HG03342 (cell line): Measurements from ENCODE around the gene IFNL2.
"Not testable (repeated sequence)": the region's sequence is repeated elsewhere in the genome, so short reads cannot be mapped to it uniquely, and the experiment has no call there.

ENCODE experiments used
- ATAC-seq: cut with Tn5 transposase; IDR thresholded peaks from one replicate; pipeline ENCODE4 v1.9.1; 2021; ENCODE audit warnings: mild to moderate bottlenecking, moderate library complexity; ENCODE audit not compliant: unreplicated experiment

IFNL2 gene

DNA sequence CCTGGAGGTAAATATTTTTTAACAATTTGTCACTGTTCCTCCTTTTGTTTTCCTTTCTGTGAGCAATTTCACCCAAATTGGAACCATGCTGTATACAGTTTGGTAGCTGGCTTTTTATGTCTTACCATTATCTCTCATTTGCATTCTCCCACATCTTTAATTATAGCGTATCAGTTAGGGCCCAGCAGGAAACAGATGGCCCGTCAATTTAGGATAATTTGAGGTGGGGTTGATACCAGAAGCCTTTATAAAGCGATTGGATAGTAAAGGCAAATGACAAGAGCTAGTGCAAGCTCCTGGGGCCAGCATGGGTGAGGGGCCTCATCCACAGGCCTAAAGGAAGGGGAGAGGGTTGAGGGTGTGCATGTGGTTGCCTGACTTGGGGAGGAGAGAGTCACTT lies 15.7 kb upstream of the IFNL2 start:
- no peak for ATAC-seq

GRCh38 chr19:39253374-39254149 lies 14.6 kb upstream of the IFNL2 start:
- ATAC-seq: no peak

- ATAC-seq: no peak
Measured at GRCh38 chr19:39254531-39255345, 13.5 kb upstream of the IFNL2 start.

- ATAC-seq: no peak
Measured at GRCh38 chr19:39257227-39257626, 11.0 kb upstream of the IFNL2 start.

- no peak for ATAC-seq
Measured at GRCh38 chr19:39261704-39262103, 6.5 kb upstream of the IFNL2 start.

DNA sequence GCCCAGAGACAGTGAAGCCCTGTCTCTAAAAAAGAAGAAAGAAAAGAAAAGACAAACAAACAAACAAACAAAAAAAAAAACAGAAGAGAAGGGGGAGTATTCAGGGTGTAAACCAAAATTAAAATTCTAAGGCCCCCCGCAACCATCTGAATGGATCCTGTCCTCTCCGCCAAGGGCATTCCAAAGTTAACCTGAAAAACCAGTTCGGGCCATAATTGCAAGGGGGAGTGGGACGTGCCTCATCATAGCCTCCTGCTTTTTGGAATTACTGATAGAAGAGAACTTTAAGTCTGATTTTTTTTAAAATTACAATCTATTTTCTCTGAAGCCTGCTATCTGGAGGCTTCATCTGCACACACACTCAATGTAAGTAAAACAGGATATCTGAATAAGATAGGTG lies 5.7 kb upstream of the IFNL2 start:
- no peak for ATAC-seq

DNA sequence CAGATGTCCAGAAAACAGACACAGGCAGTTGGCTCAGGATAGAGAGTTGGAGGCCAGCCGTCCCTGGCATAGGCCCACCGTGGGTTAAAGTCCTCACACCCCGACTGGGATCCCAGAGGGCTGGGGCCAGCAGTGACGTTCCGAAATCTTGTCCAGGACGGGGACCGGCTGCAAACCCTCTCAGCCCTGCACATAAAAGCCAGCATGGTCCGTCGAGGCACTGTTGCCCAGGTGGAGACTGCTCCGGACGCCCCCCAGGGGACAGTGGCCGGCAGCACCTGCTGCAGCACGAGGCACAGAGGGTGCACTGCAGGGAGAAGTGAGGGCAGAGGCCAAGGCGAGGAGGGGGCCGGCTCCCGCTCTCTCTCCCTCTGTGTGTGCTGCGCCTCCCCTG lies 4.3 kb upstream of the IFNL2 start:
- no peak for ATAC-seq

GRCh38 chr19:39264306-39265290 lies 3.6 kb upstream of the IFNL2 start:
- no peak for ATAC-seq

DNA sequence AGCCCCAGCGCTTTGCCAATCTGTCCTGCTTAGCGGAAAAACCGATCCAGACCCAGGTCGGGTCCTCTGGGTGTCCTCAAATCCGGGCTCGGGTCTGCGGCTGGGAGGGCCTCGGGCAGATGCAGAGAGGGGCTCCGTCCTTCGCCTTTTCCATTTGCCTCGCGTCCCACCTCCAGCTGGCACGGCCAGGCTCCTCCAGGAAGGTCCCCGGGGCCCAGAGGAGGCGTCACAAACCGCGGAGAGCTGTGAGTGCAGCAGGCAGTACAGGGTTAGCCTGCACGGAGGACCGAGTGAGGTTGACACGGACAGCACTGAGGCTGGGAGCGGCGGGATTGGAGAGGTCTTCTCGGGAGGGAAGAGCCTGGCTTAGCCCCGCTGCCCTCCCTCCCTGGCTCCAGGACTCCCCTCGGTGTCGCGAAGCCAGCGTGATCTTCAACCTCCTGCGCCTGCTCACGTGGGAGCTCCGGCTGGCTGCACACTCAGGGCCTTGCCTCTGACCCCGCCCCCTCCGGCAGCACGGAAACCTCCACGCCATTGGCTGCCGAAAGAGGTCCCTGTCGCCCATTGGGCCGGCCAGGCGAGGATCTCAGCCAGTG lies 2.8 kb upstream of the IFNL2 start:
- no peak for ATAC-seq

DNA sequence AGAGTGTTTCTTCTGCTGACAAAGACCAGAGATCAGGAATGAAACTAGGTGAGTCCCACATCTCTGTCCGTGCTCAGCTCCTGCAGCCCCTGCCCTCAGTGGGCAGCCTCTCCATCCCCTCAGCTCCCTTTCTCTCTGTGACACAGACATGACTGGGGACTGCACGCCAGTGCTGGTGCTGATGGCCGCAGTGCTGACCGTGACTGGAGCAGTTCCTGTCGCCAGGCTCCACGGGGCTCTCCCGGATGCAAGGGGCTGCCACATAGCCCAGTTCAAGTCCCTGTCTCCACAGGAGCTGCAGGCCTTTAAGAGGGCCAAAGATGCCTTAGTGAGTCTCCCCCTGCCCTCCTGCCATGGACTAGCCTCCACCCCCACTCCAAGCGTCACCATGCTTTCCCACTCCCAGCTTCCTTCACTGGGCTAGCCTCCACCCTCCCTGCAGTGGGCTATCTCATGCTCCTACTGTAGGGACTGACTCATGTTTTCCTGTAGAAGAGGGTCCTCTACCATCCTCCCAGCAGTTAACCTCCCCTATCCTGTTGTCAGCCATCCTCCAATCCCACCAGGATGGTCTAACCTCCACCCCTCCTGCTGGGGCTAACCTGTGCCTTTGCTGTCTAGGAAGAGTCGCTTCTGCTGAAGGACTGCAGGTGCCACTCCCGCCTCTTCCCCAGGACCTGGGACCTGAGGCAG lies 481 bp downstream of the IFNL2 start:
- not testable (repeated sequence) for ATAC-seq

GRCh38 chr19:39269369-39269768 lies 1.2 kb downstream of the IFNL2 start:
- ATAC-seq: not testable (repeated sequence)

GRCh38 chr19:39270036-39270871 lies 2.1 kb downstream of the IFNL2 start:
- ATAC-seq: no peak

GRCh38 chr19:39273859-39274258 lies 5.7 kb downstream of the IFNL2 start:
- ATAC-seq: not testable (repeated sequence)

GRCh38 chr19:39275578-39275977 lies 7.4 kb downstream of the IFNL2 start:
- no peak for ATAC-seq

DNA sequence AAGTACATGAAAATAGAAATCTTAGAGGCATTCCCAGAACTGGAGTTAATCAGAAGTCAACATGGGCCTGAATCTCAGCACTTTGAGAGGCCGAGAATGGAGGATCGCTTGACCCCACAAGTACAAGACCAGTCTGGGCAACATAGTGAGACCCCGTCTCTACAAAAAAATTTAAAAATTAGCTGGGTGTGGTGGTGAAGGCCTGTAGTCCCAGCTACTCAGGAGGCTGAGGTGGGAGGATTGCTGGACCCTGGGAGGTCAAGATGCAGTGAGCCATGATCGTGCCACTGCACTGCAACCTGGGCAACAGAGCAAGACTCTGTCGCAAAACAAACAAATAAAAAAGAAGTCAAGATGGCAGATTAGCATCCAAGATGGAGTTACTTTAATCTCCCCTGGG lies 8.5 kb downstream of the IFNL2 start:
- ATAC-seq: no peak

DNA sequence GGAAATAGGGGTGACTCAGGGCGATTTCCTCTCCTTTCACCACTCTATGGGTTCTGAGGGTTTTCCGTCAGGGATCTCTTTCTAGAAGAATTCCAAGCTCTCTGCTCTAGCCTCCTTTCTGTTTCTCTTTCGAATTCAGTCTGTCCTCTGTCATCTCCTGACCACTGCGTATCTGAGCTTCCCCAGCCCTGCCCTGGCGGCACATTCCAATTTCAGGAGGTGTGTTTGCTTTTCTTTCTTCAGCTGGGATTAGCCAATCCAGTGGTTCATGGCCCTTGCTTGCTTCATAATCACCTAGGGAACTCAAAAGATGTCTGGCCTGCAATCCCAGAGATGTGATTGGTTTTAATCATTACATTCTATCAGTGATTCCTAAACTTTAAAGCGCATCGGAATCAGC lies 9.4 kb downstream of the IFNL2 start:
- no peak for ATAC-seq

DNA sequence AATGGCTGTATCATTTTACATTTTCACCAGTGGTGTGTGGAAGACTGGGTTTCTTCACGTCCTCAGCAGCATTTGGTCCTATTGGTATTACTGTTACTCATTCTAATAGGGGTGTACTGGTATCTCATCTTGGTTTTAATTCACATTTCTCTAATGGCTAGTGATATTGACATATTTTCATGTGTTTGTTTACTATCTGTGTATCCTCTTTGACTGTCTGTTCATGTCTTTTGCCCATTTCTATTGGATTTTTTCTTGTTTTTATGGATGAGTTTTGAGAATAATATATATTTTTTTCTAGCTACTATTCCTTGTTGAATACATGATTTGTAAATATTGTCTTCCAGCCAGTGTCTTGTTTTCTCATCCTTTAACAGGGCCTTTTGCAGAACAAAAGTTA lies 13.8 kb downstream of the IFNL2 start:
- ATAC-seq: no peak

DNA sequence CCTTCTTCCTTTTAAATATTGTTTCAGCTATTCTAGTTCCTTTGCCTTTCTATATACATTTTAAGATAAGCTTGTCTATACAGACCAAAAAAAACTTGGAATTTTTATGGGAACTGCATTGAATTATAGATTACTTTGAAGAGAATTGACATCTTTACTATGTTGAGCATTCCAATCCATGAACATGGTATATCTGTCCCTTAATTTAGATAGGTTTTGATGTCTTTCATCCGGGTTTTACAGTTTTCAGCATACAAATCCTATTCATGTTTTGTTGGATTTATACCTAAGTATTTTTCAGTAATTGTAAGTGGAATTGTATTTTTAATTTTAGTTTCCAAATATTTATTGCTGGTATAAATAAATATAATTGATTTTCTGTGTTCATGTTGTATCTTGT lies 15.8 kb downstream of the IFNL2 start:
- no peak for ATAC-seq

DNA sequence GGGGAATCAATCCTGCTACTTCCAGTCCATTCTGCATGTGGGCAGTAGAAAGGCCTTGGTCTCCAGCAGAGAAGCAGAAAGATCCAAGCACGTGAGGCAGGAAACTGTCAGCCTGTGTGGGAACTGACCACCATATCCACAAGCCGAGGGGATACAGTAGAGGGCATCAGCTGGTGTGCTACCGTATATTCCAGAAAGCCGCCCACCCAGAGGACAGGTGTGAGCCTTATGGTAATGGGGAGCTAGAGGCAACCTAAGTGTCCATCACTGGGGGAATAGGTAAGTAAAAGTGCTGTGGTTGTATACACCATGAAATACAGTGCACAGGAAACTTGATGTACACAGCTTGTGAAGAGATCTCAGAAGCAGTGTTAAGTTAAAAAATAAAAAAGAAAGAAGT lies 25.2 kb downstream of the IFNL2 start:
- no peak for ATAC-seq
